CD4-positive, alpha-beta T cell treated with Interleukin-15 for 4 hours (primary cell): ENCODE measurements around the gene HYKK.
A peak's percentile ranks its signal among the peaks of the same experiment; 100 is the strongest.
"Not testable (repeated sequence)": the region's sequence is repeated elsewhere in the genome, so short reads cannot be mapped to it uniquely, and the experiment has no call there.

Experiments
- DNase-seq: peaks from one replicate; pipeline ENCODE4 v3.0.0-alpha.2; 2020; ENCODE audit warnings: low spot score

Gene HYKK

DNA sequence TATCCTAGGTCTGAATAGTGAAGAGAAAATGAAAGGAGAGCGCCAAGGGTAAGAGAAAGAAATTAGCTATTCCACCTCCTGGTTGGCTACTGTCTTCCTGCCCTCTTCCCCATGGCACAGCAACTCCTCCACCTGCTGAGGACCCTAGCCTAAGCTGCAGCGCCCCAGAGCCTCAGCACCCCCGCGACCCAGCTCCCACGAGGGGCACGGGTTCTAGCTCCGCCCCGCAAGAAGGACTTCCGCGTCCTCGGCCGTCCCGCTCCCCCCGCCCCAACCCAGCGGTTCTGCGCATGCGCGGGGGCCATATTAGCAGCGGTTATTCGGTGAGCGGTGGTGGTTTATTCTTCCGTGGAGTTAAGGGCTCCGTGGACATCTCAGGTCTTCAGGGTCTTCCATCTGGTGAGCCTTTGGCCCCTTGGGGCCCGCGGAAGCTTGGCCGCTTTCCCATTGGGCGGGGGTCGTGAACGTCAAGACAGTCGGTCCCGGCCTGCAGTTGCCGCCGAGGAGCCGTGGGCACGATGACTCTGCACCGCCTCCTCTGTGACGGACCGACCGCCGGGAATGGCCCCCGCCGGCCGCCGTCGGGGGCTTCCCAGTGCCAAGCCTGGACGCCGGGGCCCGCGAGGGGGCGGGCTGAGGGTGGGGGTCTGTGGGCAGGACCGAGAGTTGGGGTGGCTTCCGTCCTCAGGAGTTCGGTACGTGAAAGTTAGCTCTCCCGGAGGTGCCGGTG, 32.9 kb downstream of the HYKK start, which contains the start of gene PSMA4:
Gene PSMA4 (plus strand): TSS at position 304 of the 730 bp plus-strand sequence. CDS start 1,484 bp downstream, outside the sequence.
- DNase-seq, result peak; percentile 92

DNA sequence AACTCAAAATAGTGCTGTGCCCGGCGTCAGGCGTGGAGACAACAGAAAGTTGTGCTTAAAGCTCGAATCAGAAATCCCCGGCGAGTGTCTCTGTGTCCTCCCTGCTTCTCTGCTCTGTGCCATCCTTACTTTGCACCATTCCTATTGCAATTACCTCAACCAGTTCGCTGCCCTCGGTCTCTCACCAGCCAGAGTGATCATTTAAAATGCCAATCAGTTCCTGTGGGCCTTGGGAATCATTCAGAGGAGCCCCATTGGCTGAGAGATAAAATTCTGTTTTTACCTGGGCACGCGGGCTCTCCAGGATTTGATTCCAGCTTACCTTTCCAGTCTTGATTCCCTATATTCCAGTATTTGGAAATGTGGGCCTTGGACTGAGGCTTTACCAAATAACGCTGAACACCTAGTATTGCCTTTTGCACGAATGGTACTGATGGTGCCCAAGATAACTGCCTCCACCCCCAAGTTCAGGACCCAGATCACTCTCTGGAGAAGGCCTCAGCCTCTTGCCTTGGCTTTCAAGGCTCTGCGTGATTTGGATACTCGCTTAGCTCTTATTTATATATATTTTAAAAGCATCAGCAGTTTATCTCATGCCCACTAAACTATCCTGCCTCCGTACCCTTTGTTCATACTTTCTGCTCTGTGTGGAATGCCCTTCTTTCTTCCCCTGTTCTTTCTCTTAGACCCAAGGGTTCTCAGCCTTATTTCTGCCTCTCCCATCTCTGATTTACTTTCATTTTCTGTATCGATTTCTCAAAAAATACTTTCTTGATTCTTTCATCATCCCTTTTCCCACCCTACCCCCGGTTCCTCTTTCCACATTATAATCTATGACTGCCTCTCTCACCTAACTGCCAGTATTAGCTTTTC, 33.7 kb downstream of the HYKK start:
- DNase-seq, result no peak

DNA sequence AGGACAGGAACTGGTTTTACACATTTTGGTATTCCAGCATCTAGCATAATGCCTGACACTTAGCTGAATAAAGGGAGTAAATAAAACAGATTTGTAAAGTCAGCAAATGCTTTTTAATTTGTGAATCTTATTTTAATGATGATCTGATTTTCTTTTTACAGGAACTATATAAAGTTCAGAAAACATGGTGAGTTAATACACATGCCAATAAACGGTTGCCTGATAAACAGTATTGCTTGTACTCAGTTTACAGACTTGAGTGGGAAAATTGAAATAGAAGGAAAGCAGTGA, 34.3 kb downstream of the HYKK start:
- no peak for DNase-seq

DNA sequence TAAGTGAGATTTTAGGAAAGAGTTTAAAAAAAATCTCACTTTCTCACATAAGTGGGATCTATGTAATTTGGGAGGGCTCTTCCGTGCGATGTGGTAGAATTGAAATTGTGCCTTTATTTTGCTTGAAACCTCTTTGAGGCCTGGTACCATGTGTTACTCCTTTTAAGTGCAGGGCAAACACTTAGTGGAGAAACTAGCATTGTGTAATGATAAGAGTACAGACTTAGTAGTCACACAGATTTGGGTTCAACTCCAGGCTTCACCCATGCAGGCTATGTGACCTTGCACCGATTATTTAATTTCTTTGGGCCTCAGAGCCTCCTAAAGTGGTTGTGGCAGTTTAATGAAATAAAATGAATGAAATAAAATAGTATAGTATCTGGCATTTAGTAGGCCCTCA, 35.3 kb downstream of the HYKK start:
- no peak for DNase-seq

DNA sequence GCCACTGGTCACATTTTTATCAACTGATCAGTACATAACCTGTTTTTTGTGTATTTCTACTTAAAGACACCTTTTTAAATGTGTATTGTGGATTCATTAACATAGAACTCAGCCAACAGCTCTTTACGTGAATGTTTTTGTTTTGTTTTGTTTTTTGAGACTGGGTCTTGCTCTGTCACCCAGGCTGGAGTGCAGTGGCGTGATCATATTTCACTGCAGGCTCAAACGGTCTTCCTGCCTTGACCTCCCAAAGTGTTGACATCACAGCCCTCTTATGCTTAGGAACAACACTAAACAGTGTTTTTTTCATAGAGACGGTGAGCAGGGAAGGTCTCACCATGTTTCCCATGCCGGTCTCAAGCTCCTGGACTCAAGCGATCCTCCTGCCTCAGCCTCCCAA, 42.8 kb downstream of the HYKK start:
- DNase-seq, result no peak

DNA sequence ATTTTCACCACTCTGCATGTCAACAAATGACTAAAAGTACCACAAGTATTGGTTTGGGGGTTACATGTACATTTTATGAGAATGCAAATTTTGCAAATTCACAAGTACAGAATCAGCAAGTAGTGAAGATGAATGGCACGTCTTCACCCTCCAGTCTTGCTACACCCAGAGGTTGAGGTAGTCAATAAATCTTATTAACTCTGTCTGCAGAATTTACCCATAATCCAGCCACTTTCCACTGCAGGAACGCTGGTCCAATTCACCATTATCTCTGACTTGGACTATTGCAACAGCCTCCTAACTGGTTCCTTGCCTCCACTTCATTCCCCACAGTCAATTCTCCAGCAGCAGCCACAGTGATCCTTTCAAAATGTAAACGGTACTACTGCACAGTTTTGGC, 43.4 kb downstream of the HYKK start:
- no peak for DNase-seq

DNA sequence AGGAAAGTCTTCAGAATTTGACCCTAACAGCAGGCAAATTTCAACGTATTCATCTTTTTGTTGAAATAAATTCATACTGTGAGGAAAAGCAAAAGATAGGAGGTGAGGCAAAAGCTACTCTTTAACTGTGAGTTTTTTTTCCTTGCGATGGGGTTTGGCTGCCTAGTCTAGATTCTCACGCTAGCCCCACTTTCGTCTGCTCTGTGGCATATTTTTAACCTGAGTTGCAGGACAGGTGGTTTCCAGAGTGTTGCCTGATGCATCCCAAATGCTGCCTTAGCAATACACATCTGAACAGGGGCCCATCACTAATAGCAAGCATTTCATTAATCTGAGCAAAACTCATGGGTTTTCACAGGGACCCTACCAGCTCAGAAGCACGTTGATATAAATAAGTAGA, 44.5 kb downstream of the HYKK start:
- DNase-seq, result no peak

DNA sequence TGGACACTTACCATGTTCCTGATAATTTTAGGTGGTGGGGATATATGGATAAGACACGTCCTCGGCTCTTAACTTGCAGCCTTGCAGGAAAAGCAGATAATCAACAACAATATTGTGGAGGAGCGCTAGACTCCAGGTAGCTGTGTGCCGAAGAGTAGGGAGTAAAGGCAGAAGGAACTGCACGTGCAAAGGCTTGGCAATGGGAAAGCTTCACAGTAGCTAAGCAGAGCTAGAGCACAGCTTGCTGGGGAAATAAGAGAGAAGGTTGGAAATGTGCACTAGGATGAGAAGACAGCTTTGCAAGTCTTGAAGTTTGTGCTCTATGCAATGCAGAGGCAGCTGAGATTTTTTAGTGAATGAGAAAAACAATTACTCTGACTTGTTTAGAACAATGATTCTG, 45.2 kb downstream of the HYKK start:
- DNase-seq, result no peak

DNA sequence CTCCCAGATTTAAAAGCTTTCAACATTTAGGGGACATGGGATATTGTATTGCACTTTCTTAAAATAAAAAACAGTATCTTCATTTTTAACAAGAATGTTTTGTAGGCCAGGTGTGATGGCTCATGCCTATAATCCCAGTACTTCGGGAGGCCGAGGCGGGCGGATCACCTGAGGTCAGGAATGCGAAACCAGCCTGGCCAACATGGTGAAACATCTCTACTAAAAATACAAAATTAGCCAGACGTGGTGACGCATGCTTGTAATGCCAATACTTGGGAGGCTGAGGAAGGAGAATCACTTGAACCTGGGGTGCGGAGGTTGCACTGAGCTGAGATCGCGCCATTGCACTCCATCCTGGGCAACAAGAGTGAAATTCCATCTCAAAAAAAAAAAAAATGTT, 52.8 kb downstream of the HYKK start:
- DNase-seq, result not testable (repeated sequence)

DNA sequence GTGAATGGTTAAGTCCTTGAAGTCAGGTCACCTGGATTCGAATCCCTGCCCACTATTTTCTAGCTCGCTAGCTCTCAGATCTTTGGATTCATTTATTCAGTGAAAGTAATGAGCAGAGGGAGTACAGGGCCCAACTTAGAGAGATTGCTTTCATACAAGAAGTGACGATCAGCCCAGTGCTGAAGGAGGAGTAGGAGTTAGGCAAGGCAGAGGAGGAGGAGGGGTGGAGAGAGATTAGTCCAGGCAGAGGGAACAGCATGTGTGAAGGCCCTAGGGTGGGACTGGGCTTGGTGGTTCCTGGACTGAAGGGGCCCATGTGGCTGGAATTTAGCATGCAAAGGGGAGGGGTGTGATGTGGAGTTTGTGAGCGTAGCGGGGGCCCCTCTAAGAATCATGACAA, 54.1 kb downstream of the HYKK start:
- no peak for DNase-seq

DNA sequence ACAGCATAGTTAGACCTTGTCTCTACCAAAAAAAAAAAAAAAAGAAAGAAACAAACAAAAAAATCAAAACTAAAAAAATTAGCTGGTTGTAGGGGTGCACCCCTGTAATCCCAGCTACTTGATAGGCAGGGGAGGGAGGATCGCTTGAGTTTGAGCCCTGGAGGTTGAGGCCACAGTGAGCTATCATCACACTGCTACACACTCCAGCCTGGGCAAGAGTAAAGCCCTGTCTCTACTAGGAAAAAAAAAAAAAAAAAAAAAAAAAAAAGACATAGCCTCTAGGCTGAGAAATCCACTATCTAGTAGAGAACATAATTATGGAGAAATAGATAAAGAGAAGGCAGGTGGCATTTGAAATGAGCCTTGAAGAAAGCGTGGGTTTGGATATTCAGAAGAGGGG, 55.7 kb downstream of the HYKK start:
- no peak for DNase-seq

DNA sequence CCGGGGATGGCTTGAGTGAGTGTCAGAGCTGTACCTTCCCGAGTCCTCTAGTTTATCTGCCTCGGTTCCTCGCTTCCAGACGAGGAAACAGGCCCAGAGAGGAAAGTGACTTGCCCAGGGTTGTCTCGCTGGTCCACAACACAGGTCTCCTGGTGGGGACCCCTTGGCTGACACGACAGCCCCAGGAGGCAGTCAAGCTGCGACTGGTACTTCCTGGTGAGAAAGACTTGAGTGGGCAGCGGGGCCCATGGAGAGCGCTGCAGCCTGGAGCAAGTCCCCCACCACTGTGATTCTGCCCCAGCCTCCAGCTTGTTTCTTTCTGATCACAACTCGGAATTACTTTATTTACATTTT, 57.3 kb downstream of the HYKK start:
- no peak for DNase-seq

DNA sequence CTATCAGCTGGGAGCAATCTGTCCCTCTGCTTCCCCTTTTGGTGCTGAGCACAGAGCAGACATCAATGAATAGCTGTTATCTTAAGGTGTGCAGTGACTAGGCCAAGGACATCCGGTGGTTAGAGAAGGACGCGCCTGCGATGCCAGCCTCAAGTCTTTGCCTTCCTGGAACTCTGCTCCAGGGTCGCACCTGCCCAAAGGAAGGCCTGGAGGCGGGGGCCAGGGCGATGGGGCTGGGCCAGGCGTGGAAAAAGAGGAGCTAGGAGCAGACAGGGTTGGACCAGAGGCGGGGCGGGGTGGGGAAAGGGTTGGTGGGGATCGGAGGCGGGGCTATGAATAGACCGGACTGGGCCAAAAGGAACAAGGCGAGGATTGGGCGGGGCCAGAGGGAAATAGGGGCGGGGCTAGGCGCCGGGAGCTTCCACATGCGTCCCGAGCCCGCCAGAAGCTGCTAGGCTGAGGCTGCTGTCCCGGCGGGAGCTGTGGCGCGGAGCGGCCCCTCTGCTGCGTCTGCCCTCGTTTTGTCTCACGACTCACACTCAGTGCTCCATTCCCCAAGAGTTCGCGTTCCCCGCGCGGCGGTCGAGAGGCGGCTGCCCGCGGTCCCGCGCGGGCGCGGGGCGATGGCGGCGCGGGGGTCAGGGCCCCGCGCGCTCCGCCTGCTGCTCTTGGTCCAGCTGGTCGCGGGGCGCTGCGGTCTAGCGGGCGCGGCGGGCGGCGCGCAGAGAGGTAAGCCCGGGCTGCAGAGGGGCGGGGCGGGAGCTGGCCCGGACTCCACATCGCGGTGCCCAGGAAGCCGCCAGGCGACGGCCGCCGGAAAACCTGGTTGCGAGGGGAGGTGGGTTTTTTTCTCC, 57.9 kb downstream of the HYKK start, which contains the start of gene CHRNA5:
Gene CHRNA5 (plus strand): TSS at position 424 of the 854 bp plus-strand sequence. CDS start 200 bp downstream, at position 624.
- DNase-seq, result peak; percentile 71

DNA sequence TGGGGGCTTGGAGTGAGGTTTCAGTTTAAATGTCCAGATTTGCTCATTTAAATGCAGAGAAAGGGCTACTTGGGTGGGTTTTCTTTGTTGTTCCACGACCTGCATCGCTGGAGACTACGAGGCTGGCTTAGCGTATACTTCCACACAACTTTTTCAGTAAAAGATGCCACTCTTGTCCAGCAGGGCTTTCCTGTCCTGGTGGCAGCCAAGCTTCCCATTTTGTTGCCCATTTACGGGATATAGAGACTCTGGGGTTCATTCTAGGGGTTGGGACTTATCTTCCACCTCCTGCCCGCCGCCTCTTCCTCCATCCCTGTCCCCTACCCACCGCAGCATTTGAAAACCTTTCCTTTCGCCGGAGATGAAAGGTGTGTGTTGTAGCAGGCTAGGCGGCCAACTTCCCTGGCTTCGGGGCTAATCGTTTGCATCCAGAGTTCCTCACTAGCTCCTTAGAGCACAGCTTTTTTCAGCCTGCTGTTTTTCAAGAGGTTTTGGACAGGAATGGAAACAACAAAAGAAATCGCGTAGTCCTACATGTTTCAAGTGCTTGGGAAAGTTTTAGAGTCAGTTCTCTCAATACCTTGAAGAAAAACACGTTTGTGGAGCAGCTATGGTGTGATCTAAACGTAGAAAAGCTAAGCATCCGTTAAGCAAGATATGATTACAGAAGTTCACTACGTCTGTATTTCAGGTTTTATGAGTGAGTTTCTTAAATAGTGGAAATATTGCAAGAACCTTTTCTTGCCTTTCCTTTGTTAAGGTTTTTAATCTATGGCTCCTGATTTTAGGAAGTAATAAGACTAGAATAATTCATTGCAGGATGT, 58.8 kb downstream of the HYKK start:
- DNase-seq, result no peak

DNA sequence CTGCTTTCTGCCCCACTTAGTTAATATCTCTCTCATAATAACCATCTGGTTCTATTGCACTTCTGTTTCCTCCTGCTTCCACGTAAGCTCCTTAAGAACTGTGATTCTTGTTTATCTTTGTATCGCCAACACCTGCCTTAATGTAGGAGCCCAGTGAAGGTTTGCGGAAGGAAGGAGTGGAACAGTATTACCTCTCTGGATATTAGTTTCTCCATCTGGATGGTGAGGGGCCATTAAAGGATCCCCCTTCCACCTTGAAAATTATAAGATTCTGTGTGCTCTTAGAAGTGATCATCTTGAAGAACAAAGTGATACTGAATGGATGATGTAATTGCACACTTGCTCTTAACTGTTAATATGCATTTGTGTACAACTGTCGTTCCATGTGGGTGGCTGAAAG, 60.2 kb downstream of the HYKK start:
- no peak for DNase-seq

DNA sequence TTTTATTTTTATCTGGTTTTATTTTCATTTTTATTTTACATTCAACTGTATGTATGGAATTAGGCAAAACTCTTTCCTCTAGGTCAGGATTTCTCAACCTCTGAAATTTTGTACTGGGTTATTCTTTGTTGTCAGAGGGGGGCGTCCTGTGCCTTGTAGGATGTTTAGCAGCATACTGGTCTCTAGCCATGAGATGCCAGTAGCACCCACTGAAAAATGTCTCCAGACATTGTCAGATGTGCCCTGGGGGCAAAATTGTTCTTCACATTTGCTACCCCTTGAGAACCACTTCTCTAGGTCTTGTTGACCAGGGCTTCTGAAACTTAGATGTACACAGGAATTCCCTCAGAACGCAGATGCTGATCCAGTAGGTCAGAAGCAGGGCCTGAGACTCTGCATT, 63.3 kb downstream of the HYKK start:
- no peak for DNase-seq

DNA sequence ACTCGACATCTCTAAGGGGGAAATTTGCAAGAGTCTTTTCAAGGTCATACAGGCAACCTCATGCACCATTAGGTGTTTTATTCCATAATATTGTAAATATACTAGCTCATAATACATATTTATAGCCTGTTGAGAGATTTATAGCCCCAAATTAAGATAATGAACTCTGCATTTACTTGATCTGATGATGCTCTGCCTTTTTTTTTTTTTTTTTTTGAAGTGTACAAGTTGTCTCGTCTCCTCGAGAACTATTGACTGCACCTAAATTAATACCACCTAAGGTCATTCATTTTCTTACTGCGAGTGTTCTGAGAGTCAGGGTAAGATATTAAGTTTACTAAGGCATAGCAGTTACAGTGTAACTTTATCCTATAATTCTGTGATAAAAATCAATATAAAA, 64.0 kb downstream of the HYKK start:
- no peak for DNase-seq

DNA sequence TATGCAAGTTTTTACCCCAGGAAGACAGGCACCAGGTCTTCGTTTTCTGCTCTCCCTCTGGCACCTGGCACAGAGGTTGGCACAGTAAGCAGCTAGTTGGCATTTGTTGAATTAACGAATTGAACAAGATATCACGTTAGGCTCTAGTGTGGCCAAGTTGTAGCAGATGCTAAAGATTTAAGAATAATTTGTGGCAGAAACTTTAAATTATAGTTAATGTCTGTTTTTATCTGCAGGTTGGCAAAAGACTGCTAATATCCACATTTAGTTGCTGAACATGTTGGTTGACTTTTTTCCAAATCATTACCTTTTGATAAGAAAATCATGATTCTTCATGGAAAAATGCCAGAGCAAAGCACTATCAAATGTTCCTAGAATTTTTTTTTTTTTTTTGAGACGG, 66.0 kb downstream of the HYKK start:
- no peak for DNase-seq

DNA sequence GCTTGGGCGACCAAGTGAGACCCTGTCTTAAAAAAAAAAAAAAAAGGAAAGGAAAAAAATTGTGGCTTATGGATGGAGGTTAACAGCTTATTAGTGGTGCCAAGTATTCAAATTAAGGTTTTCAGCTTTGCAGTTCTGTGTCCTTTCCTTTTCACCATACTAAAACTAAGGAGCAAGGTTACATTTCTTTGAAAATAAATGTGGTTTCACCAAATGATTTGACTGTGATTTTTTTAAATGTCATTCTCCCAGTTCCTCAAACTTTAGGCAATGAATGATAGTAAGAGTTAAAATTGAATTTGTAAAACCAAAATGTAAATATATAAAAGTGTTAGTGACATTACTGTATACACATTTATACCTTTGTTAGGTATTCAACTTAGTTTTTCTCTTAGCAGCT, 67.6 kb downstream of the HYKK start:
- no peak for DNase-seq
